Gastroesophageal sphincter (tissue), 4 donors: Measurements from ENCODE around the gene BET1L. TPM values are rescaled to one million over a fixed set of nuclear protein-coding genes. Genes with fewer than 3 reads are reported as not detected.
A peak's percentile ranks its signal among the peaks of the same experiment; 100 is the strongest.

ENCODE experiments used
- ATAC-seq: fragments of 150-250 bp; one replicate; pipeline ENCODE4 v1.9.1; 2016; ENCODE audit warnings: mild to moderate bottlenecking, moderate library complexity
- H3K27ac ChIP-seq, 4 donors: fragments of 200-600 bp; sonication (generic) in 3 of 4; 1 replicate in 3 of 4; 2 replicates in 1 of 4; pipeline ENCODE4 v1.5.1; 2016 to 2019
- H3K27me3 ChIP-seq: fragments of 200-600 bp; sonication (generic); one replicate; pipeline ENCODE4 v1.5.1; 2019
- H3K36me3 ChIP-seq, 2 donors: fragments of 200-600 bp; sonication (generic); one replicate each; pipeline ENCODE4 v1.5.1; 2019; ENCODE audit warnings: control low read depth in 1 of 2
- H3K4me1 ChIP-seq, 3 donors: fragments of 200-600 bp; sonication (generic); 1 replicate in 2 of 3; 2 replicates in 1 of 3; pipeline ENCODE4 v1.5.1; 2016 to 2019; ENCODE audit warnings: control low read depth in 2 of 3
- H3K4me3 ChIP-seq, 2 donors: fragments of 200-600 bp; sonication (generic); one replicate each; pipeline ENCODE4 v1.5.1; 2019; ENCODE audit warnings: mild to moderate bottlenecking in 1 of 2, moderate library complexity in 1 of 2
- H3K9me3 ChIP-seq, 3 donors: fragments of 200-600 bp; sonication (generic); one replicate each; pipeline ENCODE4 v1.5.1; 2017 to 2019; ENCODE audit warnings: control low read depth in 2 of 3
- CTCF ChIP-seq, 4 experiments: fragments of 200-600 bp in 2 of 4; fragments of 450-650 bp in 2 of 4; sonication (generic) in 1 of 4; IDR thresholded peaks; one replicate each; pipeline ENCODE4 v1.5.1; 2017 to 2019; ENCODE audit warnings: antibody characterized with exemption in 4 of 4, mild to moderate bottlenecking in 2 of 4, moderate library complexity in 2 of 4
- EP300 ChIP-seq: sonication (generic); formaldehyde crosslinking; IDR thresholded peaks from one replicate; pipeline ENCODE4 v1.6.1; 2017; ENCODE audit warnings: antibody characterized with exemption, mild to moderate bottlenecking
- POLR2A ChIP-seq, 2 donors: fragments of 450-650 bp; IDR thresholded peaks; one replicate each; pipeline ENCODE4 v1.6.1; 2017; ENCODE audit warnings: antibody characterized with exemption in 2 of 2, mild to moderate bottlenecking in 2 of 2, moderate library complexity in 1 of 2
- POLR2AphosphoS5 ChIP-seq: sonication (generic); formaldehyde crosslinking; IDR thresholded peaks from one replicate; pipeline ENCODE4 v1.6.1; 2017; ENCODE audit warnings: antibody characterized with exemption
- WGBS, 2 donors: methylation state at CpG; one replicate each; pipeline ENCODE4 v1.1.5; 2018; ENCODE audit warnings: low coverage in 1 of 2; 5-methylcytosine and 5-hydroxymethylcytosine counted together
- total RNA-seq, 4 donors: library from RNA; depleted of rRNA; stranded (reverse); fragments of >200 nt; gene quantifications; one replicate each; pipeline ENCODE4 v1.1.0, GENCODE V29; 2016

The BET1L gene
- total RNA-seq, 4 donors from 2014 or later = 25.3 to 39.4 (median 27.6) TPM

GRCh38 chr11:209275-210121 lies 2.3 kb upstream of the BET1L start:
- WGBS, 2 donors = 39 to 50% methylated on average over 2 to 4 of the region's 29 CpGs
- TF ChIP-seq CTCF (IDR thresholded peaks at IDR 0.05) (no peak), POLR2A (IDR thresholded peaks at IDR 0.05) (no peak), POLR2AphosphoS5 (no peak), EP300 (no peak)
- Histone ChIP-seq H3K27me3 (no peaks in the 10 kb centered on the region), H3K9me3 (no peaks in the 10 kb centered on the region), H3K4me1 (peaks cover 3 to 50% (median 33%) of the 10 kb centered on the region in 3 donors), H3K4me3 (peak overlapping the region; percentile 97 to 99), H3K27ac (peak overlapping the region in 3 of 4 donors; percentile 95 to 100 (median 97)), H3K36me3 (peaks cover 0 to 65% of the 10 kb centered on the region in 2 donors)
- no peak for ATAC-seq

- Histone ChIP-seq H3K4me1 (peaks cover 3 to 57% (median 33%) of the 10 kb centered on the region in 3 donors), H3K27ac (peak overlapping the region; percentile 95 to 100 (median 98)), H3K27me3 (no peaks in the 10 kb centered on the region), H3K9me3 (no peaks in the 10 kb centered on the region), H3K4me3 (peak overlapping the region; percentile 97 to 99), H3K36me3 (peaks cover 0 to 65% of the 10 kb centered on the region in 2 donors)
- WGBS, 2 donors = 0% methylated on average over 1 to 6 of the region's 26 CpGs
- TF ChIP-seq POLR2A (IDR thresholded peaks at IDR 0.05) = no peak
- TF ChIP-seq EP300 = no peak
- TF ChIP-seq CTCF (IDR thresholded peaks at IDR 0.05) = no peak
- no peak for TF ChIP-seq POLR2AphosphoS5
- ATAC-seq = no peak
Measured at GRCh38 chr11:208917-209260, 1.7 kb upstream of the BET1L start.

GRCh38 chr11:208181-208916 lies 1.1 kb upstream of the BET1L start:
- TF ChIP-seq POLR2A (IDR thresholded peaks at IDR 0.05) (peak; percentile 82 to 89), POLR2AphosphoS5 (peak; percentile 69), CTCF (IDR thresholded peaks at IDR 0.05) (peak in 2 of 4 experiments; percentile 27 to 35), EP300 (no peak)
- H3K27ac ChIP-seq = peak overlapping the region; percentile 95 to 100 (median 98)
- peaks cover 0 to 65% of the 10 kb centered on the region in 2 donors for H3K36me3 ChIP-seq
- peak; percentile 69 for ATAC-seq
- H3K27me3 ChIP-seq = no peaks in the 10 kb centered on the region
- peaks cover 3 to 62% (median 33%) of the 10 kb centered on the region in 3 donors for H3K4me1 ChIP-seq
- H3K4me3 ChIP-seq = peak overlapping the region; percentile 97 to 99
- WGBS, 2 donors = 0% methylated on average over 7 to 10 of the region's 57 CpGs
- H3K9me3 ChIP-seq = no peaks in the 10 kb centered on the region

GRCh38 chr11:207863-208180 lies 623 bp upstream of the BET1L start:
- ATAC-seq = peak; percentile 7
- 0% methylated on average over 1 of the region's 27 CpGs for WGBS, 2 donors
- Histone ChIP-seq H3K27ac (peak overlapping the region; percentile 95 to 100 (median 98)), H3K4me1 (peaks cover 3 to 66% (median 33%) of the 10 kb centered on the region in 3 donors), H3K4me3 (peak overlapping the region; percentile 97 to 99), H3K36me3 (peaks cover 0 to 65% of the 10 kb centered on the region in 2 donors), H3K27me3 (no peaks in the 10 kb centered on the region), H3K9me3 (no peaks in the 10 kb centered on the region)
- TF ChIP-seq EP300 = no peak
- no peak for TF ChIP-seq POLR2A (IDR thresholded peaks at IDR 0.05)
- TF ChIP-seq POLR2AphosphoS5 = no peak
- TF ChIP-seq CTCF (IDR thresholded peaks at IDR 0.05) = no peak
